ENCODE measurements around the gene INPP4B.

INPP4B gene

GRCh38 chr4:142267101-142267500 lies 579.0 kb downstream of the INPP4B start:
- in situ Hi-C loops (cut with MboI; ENCODE audit: low sequenced_read_pairs) = no loop called here

DNA sequence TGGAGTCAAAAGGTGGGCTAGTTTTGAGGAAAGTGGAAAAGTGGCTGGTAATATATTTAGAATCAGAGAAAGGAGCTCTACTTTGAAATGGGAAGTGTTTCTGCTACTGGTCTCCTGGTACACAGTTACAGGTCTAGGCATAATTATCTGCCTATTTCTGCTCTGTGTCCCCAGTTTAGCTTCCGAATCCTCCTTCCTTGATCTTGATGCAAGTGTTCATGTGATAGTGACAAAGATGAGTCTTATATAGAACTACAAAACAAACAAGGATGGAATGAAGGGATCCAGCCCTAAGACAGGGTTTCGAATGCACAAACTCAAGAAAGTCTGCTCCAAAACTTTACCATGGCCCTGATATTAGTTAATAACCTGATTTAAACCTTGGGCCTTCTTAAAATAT lies 580.2 kb downstream of the INPP4B start:
- in situ Hi-C loops (cut with MboI; ENCODE audit: low sequenced_read_pairs) = no loop called here

DNA sequence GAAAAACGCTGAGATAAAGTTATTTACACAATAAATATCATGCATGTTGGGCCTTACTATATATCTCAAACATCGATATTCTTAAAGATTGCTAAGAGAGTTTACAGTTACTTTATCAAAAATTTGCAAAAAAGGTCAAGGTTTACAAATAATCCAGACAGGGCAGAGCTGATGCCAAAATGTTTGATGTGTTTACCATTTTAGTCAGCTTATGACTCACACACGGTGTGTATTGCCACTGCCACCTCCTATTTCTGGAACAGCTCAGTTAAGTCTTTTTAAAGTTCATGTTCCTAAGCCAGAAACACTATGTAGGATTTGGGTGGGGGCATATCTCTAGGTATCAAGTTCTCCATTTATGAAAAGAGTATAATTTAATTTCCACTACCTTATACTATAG lies 580.6 kb downstream of the INPP4B start:
- in situ Hi-C loops (cut with MboI; ENCODE audit: low sequenced_read_pairs) = no loop called here

- in situ Hi-C loops (cut with MboI; ENCODE audit: low sequenced_read_pairs) = no loop called here
Measured at GRCh38 chr4:142264961-142265360, 581.1 kb downstream of the INPP4B start.

DNA sequence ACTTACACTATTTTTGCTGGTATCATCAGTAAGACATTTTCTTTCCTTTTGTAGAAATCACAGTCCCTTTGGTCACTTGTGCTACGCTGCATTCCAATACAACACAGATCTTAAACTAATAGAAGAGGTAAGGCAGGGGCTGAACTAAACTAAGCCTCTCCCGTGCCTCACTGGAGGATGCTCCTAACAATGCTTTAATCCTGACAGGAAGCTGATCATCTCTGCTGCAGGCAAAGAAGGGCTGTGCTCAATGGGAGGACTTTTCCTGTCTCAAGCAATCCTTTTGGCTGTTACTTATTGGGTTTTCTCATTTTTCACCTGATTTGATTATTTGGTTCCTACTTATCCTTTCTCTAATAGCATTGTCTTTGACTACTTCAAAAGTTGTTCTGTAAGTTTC lies 583.1 kb downstream of the INPP4B start:
- in situ Hi-C loops (cut with MboI; ENCODE audit: low sequenced_read_pairs) = no loop called here

- in situ Hi-C loops (cut with MboI; ENCODE audit: low sequenced_read_pairs) = no loop called here
Measured at GRCh38 chr4:142248946-142249345, 597.2 kb downstream of the INPP4B start.

- in situ Hi-C loops (cut with MboI; ENCODE audit: low sequenced_read_pairs) = no loop called here
Measured at GRCh38 chr4:142243255-142243654, 602.8 kb downstream of the INPP4B start.

- in situ Hi-C loops (cut with MboI; ENCODE audit: low sequenced_read_pairs) = no loop called here
Measured at GRCh38 chr4:142242156-142242555, 603.9 kb downstream of the INPP4B start.

DNA sequence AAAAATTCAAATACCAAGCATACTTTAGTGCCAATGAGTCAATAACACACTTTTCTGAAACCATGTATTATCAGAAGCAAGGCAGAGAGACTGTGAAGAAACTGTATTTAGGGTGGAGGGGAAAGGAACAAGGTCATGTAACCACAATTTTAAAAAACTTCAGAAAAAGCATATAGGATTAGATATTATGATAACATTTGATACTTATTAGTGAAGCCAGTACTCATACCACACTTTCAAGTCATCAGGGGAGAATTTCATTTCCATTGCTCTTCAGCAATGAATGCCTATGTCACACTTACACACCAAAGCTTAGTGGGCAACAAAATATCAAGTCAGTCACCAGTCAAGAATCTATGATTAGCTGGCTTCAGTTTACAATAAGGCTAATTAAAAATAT lies 607.5 kb downstream of the INPP4B start:
- in situ Hi-C loops (cut with MboI; ENCODE audit: low sequenced_read_pairs) = no loop called here

GRCh38 chr4:142236268-142236667 lies 609.8 kb downstream of the INPP4B start:
- in situ Hi-C loops (cut with MboI; ENCODE audit: low sequenced_read_pairs) = no loop called here

- in situ Hi-C loops (cut with MboI; ENCODE audit: low sequenced_read_pairs) = no loop called here
Measured at GRCh38 chr4:142231787-142232186, 614.3 kb downstream of the INPP4B start.

GRCh38 chr4:142230991-142231390 lies 615.1 kb downstream of the INPP4B start:
- in situ Hi-C loops (cut with MboI; ENCODE audit: low sequenced_read_pairs) = no loop called here

- in situ Hi-C loops (cut with MboI; ENCODE audit: low sequenced_read_pairs) = no loop called here
Measured at GRCh38 chr4:142226014-142226413, 620.1 kb downstream of the INPP4B start.

DNA sequence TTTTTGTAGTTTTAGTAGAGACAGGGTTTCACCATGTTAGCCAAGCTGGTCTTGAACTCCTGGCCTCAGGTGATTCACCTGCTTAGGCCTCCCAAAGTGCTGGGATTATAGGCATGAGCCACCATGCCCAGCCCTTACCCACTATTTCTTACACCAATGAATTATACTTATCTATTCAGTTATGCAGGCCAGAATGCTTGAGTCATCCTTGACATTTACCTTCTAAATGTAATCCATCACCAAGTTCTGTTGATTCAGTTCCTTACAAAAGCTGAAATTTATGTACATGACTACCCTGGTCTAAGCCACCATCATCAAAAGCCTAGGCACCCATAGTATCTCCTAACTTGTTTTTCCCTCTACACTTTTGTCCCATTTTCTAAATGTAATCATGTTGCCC lies 624.0 kb downstream of the INPP4B start:
- in situ Hi-C loops (cut with MboI; ENCODE audit: low sequenced_read_pairs) = no loop called here

DNA sequence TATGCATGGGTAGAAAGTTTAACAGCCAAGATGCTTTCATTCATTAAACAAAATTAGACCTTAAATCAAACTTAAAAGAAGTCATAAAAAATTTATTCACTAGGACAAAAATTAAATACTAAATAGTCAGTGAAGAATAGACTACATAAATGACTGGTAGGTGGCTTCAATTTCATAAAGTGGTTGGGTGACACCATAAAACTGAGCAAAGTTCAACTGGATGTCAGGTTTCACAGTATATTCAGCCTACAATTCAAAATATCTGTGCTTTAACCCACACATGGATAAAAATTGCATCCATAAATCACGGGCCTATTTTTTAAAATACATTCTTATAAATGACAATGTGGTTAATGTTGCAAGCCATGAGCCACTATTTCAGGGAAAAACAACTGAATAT lies 627.4 kb downstream of the INPP4B start:
- in situ Hi-C loops (cut with MboI; ENCODE audit: low sequenced_read_pairs) = no loop called here

- in situ Hi-C loops (cut with MboI; ENCODE audit: low sequenced_read_pairs) = no loop called here
Measured at GRCh38 chr4:142211444-142211843, 634.7 kb downstream of the INPP4B start.

DNA sequence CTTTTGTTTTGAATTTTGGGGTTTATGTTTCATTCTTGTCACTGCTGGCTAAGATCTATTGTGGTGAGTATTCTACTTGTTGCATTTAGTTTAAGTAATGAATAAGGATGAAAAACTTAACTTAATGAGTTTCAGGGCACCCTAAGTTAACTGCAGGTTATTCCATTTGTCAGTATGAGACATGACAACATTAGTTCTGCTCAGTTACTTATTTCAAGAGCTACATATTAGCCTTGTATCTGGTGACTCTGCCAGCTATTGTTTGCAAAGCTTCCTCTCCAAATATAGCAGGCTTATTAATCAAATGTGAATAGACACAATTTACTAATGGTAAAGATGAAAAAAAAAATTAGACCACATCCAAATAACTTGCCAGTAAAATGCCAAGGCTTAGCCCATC lies 642.6 kb downstream of the INPP4B start:
- in situ Hi-C loops (cut with MboI; ENCODE audit: low sequenced_read_pairs) = no loop called here

DNA sequence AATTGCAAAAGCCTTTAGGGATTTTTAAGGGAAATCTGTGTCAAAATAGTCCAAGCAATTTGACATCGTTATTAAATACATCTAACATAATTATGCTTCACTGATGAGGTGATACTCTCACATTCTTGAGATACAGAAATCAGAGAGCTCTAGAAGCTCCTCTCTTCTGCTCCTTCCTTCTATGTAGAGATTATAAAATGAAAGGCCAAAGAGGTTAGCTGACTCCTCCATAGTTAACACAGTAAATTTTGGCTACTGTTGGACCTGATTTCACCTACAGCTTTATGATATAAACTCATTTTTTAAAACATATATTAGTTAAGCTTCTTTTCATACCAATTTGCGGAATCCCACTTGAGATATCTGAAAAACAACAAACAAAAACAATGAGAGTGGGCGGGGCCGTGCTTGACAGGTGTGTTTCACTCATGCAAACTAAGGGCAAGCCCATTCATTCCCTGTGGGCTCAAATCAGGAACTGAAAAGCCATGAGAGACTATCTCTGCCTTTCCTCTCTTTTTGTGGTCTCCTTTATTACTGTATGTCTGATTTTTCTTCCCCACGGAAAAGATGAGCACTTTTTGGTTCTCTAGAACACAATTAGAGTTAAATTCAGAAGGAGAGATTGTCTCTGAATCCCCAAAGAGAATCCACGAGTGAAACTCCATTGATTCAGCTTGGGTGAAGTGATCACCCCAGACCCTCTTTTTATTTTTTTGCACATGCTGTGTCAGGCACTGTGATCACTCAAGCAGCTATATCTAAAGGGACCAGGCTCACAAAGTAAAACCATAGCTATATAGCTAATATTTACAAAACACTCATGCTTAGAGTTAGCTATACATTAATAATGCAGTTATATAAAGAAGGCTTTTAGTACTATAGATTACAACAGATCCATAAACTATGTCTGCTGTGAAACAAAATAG lies 643.4 kb downstream of the INPP4B start:
- in situ Hi-C loops (cut with MboI; ENCODE audit: low sequenced_read_pairs) = no loop called here

- in situ Hi-C loops (cut with MboI; ENCODE audit: low sequenced_read_pairs) = no loop called here
Measured at GRCh38 chr4:142201041-142201440, 645.1 kb downstream of the INPP4B start.

- in situ Hi-C loops (cut with MboI; ENCODE audit: low sequenced_read_pairs) = no loop called here
Measured at GRCh38 chr4:142194905-142195304, 651.2 kb downstream of the INPP4B start.

GRCh38 chr4:142191901-142192300 lies 654.2 kb downstream of the INPP4B start:
- in situ Hi-C loops (cut with MboI; ENCODE audit: low sequenced_read_pairs) = no loop called here

- in situ Hi-C loops (cut with MboI; ENCODE audit: low sequenced_read_pairs) = no loop called here
Measured at GRCh38 chr4:142181021-142181420, 665.1 kb downstream of the INPP4B start.

DNA sequence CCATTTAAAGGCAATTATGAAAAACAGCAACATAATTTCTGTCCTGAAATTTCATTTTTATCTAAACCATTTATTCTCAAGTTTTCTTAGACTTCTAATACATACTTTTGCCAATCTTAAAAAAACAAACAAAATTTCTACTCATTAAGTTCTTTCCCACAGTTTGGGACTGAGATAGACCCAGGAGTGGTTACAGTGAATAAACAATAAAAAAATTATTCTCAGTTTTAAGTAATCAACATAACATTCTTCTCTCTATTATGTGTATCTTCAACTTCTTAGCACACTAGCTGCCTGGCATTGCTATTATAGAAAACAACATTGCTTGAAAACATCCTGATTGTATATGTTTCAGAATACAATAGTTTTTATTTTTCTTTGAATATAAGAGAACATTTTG lies 676.9 kb downstream of the INPP4B start:
- in situ Hi-C loops (cut with MboI; ENCODE audit: low sequenced_read_pairs) = no loop called here

Measured in HL-60/S4 treated with phorbol 12-myristate 13-acetate at 8.2 ng/mL for 4 days and 3 days (cell line).